A549 treated with dexamethasone at 1 μM for 4 hours (cell line): ENCODE data around the gene TBC1D20. TPM values are rescaled to one million over a fixed set of nuclear protein-coding genes. Genes with fewer than 3 reads are reported as not detected.

ENCODE experiments used
- total RNA-seq: library from RNA; stranded (reverse); fragments of 200-300 nt; extraction: Qiagen RNA extraction; gene quantifications from 5 replicates; pipeline ENCODE4 v1.2.3, GENCODE V29; 2022

TBC1D20 gene, protein sequence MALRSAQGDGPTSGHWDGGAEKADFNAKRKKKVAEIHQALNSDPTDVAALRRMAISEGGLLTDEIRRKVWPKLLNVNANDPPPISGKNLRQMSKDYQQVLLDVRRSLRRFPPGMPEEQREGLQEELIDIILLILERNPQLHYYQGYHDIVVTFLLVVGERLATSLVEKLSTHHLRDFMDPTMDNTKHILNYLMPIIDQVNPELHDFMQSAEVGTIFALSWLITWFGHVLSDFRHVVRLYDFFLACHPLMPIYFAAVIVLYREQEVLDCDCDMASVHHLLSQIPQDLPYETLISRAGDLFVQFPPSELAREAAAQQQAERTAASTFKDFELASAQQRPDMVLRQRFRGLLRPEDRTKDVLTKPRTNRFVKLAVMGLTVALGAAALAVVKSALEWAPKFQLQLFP
- total RNA-seq, result 29.4 to 36.7 TPM (median 35.9 TPM) in 5 replicates

DNA sequence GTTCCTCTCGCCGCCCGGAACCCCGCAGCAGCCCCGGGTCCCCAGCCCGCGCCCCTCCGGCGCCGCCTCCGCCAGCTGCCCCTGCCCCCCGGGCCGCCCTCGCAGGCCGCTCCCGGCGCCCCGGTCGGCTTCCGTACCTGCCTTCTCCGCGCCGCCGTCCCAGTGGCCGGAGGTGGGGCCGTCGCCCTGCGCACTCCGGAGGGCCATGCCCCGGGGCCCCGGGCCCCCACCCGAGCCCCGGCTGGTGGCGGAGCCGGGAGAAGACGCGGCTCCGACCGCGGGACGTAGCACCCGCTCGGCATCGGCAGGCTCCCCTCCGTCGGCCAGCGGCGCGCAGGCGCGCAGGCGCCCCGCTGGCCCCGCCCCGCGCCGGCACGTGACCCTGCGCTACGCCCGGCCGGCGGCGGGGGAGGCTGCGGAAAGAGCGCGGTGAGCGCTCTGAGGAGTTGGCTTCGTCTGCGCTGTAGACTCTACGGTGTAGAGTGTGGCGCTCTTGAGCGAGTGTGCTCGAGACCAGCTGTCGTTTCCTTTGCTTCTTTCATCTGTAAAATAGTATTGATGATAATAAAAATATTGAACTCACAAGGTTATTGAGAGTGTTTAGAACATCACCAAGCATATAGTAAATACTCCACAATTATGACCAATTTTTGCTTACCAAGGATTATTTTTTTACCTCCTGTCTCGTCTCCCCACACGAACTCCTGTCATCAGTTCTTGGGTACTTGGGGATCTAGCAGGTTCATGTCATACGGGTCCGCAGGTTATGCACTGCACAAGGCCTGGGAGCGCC, at the start of gene TBC1D20:
TSS of gene TBC1D20 (minus strand) at position 335 of the 793 bp plus-strand sequence. CDS start at position 207, 128 bp downstream.

DNA sequence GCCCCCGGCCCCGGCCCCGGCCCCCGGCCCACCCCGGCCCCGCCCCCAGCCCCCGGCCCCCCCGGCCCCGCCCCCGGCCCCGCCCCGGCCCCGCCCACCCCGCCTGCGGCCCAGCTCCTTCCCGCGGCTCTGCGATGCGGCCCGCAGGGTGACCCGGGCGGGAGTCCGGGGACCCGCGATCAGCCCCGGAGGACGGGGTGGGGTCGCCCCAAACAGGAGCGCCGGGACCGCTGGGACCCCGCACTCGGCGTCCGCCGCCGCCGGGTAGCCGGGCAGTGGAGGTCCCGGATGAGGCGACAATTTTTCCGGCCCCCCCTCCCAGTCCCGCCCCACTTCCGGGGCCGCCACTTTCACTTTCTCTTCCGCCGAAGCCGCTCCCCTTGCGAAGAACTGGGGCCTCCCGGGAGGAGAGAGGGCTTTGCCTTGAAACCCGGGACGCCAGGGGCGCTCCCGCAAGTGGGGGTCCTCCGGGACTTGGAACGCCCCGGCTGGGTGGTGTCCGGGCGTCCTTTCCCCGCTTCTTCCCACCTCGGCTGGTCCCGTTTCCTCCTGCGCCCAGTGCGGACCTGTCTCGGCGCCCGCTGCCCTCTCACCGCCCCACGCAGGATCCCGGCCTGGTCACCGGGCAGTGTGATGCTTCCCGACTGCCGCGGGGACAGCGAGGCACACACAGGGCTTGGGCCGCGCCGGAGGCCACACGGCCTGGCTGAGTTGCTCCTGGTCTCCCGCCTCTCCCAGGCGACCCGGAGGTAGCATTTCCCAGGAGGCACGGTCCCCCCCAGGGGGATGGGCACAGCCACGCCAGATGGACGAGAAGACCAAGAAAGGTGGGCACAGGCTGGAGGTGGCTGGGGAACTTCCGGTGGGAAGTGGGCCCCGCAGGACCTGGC, 54.1 kb downstream of the TBC1D20 start, which contains the start of gene RBCK1:
TSS of gene RBCK1 (plus strand) at position 347 of the 890 bp plus-strand sequence. CDS start at position 806, 459 bp downstream.

Other genes with a start within 250 kb of the TBC1D20 start
- not detected in 5 replicates for gene DEFB129, start 235.3 kb downstream of the TBC1D20 start, total RNA-seq
- not detected in 5 replicates for gene DEFB132, start 204.8 kb downstream of the TBC1D20 start, total RNA-seq
- gene C20orf96, start 171.8 kb downstream of the TBC1D20 start, total RNA-seq, result 9.5 to 10.7 TPM (median 10.1 TPM) in 5 replicates
- gene ZCCHC3, start 165.0 kb downstream of the TBC1D20 start, total RNA-seq, result 17.9 to 21.8 TPM (median 19.6 TPM) in 5 replicates
- 17.7 to 28.2 TPM (median 27.1 TPM) in 5 replicates for gene SOX12, start 137.0 kb downstream of the TBC1D20 start, total RNA-seq
- 49.9 to 65.7 TPM (median 62.6 TPM) in 5 replicates for gene NRSN2, start 115.4 kb downstream of the TBC1D20 start, total RNA-seq
- 50.7 to 64.3 TPM (median 59.0 TPM) in 5 replicates for gene TRIB3, start 81.8 kb downstream of the TBC1D20 start, total RNA-seq
- 100 to 145 TPM (median 133 TPM) in 5 replicates for gene RBCK1, start 54.2 kb downstream of the TBC1D20 start, total RNA-seq
- gene CSNK2A1, start 81.3 kb upstream of the TBC1D20 start, total RNA-seq, result 137 to 190 TPM (median 174 TPM) in 5 replicates
- gene TCF15, start 147.8 kb upstream of the TBC1D20 start, total RNA-seq, result not detected in 5 replicates
- 159 to 197 TPM (median 177 TPM) in 5 replicates for gene SRXN1, start 190.7 kb upstream of the TBC1D20 start, total RNA-seq
- gene SCRT2, start 213.3 kb upstream of the TBC1D20 start, total RNA-seq, result 0.04 TPM in 1 of 5 replicates, not detected in the others